ENCODE measurements around the gene GINS3.

DNA sequence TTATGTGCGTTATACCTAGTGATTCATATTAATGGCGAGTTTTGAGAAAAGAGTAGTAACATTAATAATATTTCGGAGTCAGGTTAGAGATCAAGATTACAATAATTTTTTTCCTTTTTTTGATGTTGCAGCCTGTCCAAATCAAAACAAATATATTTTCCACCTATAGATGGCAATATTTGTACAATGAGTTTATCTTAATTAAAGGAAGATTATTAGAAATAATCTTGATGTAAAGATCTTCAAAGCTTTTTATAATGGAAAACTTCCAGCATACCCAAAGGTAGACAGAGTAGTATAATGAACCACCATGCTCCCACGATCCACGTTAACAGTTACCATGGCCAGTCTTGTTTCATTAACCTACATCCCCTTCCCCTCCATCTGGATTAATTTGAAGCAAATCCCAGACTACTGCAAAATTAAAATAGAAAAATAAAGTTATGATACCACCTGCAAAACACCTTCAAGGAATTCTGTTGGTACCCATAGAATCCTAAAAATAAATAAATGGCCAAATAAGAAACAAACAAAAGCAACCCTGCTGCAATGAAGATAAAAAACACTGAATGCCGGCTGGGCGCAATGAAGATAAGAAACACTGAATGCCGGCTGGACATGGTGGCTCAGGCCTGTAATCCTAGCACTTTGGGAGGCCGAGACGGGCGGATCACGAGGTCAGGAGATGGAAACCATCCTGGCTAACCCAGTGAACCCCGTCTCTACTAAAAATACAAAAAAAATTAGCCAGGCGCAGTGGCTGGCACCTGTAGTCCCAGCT, 46.5 kb upstream of the GINS3 start:
- TF ChIP-seq, protein P1, sequence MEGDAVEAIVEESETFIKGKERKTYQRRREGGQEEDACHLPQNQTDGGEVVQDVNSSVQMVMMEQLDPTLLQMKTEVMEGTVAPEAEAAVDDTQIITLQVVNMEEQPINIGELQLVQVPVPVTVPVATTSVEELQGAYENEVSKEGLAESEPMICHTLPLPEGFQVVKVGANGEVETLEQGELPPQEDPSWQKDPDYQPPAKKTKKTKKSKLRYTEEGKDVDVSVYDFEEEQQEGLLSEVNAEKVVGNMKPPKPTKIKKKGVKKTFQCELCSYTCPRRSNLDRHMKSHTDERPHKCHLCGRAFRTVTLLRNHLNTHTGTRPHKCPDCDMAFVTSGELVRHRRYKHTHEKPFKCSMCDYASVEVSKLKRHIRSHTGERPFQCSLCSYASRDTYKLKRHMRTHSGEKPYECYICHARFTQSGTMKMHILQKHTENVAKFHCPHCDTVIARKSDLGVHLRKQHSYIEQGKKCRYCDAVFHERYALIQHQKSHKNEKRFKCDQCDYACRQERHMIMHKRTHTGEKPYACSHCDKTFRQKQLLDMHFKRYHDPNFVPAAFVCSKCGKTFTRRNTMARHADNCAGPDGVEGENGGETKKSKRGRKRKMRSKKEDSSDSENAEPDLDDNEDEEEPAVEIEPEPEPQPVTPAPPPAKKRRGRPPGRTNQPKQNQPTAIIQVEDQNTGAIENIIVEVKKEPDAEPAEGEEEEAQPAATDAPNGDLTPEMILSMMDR (IDR thresholded peaks at IDR 0.05): peak in 1 of 2 donors; percentile 8
- TF ChIP-seq EP300 (IDR thresholded peaks at IDR 0.05) (no peak), POLR2AphosphoS5 (IDR thresholded peaks at IDR 0.05) (no peak)

Measured in suprapubic skin (tissue), 4 donors.